GM18870 (cell line): ENCODE results near the gene VHLL.
A peak's percentile ranks its signal among the peaks of the same experiment; 100 is the strongest.
"Not testable (repeated sequence)": the region's sequence is repeated elsewhere in the genome, so short reads cannot be mapped to it uniquely, and the experiment has no call there.

Source experiments
- ATAC-seq: cut with Tn5 transposase; IDR thresholded peaks from one replicate; pipeline ENCODE4 v1.9.1; 2021; ENCODE audit warnings: moderate library complexity; ENCODE audit not compliant: unreplicated experiment

Gene VHLL

GRCh38 chr1:156298852-156299357, at the start of gene VHLL:
VHLL (minus strand) TSS chr1:156299307; CDS start chr1:156299189, 118 bp downstream.
- no peak for ATAC-seq

GRCh38 chr1:156347331-156347730, 48.2 kb upstream of the VHLL start:
- no peak for ATAC-seq

- ATAC-seq, result no peak
Observed at GRCh38 chr1:156346636-156347035, 47.5 kb upstream of the VHLL start.

- ATAC-seq, result not testable (repeated sequence)
Observed at GRCh38 chr1:156346035-156346434, 46.9 kb upstream of the VHLL start.

GRCh38 chr1:156344409-156344808, 45.3 kb upstream of the VHLL start:
- ATAC-seq, result no peak

- ATAC-seq, result no peak
Observed at GRCh38 chr1:156342166-156342955, 43.3 kb upstream of the VHLL start.

GRCh38 chr1:156338180-156338976, 39.3 kb upstream of the VHLL start, which contains the start of the genes CCT3 and TSACC:
CCT3 (minus strand) TSS chr1:156338292; CDS start chr1:156338184, 108 bp downstream.
TSACC (plus strand) TSS chr1:156338526; CDS start chr1:156339758, 1,232 bp downstream.
- ATAC-seq, result peak; percentile 94

- peak; percentile 0 for ATAC-seq
Observed at GRCh38 chr1:156337888-156338179, 38.7 kb upstream of the VHLL start.

GRCh38 chr1:156337052-156337887, 38.2 kb upstream of the VHLL start:
- ATAC-seq, result no peak

GRCh38 chr1:156336242-156336641, 37.1 kb upstream of the VHLL start:
- ATAC-seq, result no peak

GRCh38 chr1:156323179-156323578, 24.1 kb upstream of the VHLL start:
- ATAC-seq, result not testable (repeated sequence)

GRCh38 chr1:156320560-156320959, 21.5 kb upstream of the VHLL start:
- no peak for ATAC-seq

- ATAC-seq, result no peak
Observed at GRCh38 chr1:156319664-156320063, 20.6 kb upstream of the VHLL start.

GRCh38 chr1:156316909-156317308, 17.8 kb upstream of the VHLL start:
- ATAC-seq, result no peak

- ATAC-seq, result no peak
Observed at GRCh38 chr1:156310962-156311361, 11.9 kb upstream of the VHLL start.

- no peak for ATAC-seq
Observed at GRCh38 chr1:156308078-156308477, 9.0 kb upstream of the VHLL start.

GRCh38 chr1:156305215-156305614, 6.1 kb upstream of the VHLL start:
- no peak for ATAC-seq

- no peak for ATAC-seq
Observed at GRCh38 chr1:156303241-156303640, 4.1 kb upstream of the VHLL start.

- no peak for ATAC-seq
Observed at GRCh38 chr1:156295391-156295947, 3.6 kb downstream of the VHLL start, which contains the start of gene GLMP. GLMP (minus strand) TSS chr1:156295679; CDS start chr1:156295645, 34 bp downstream.

GRCh38 chr1:156293895-156294294, 5.2 kb downstream of the VHLL start:
- no peak for ATAC-seq

- no peak for ATAC-seq
Observed at GRCh38 chr1:156293098-156293434, 6.0 kb downstream of the VHLL start.
